ENCODE results near the gene IGDCC3. TPM values are rescaled to one million over a fixed set of nuclear protein-coding genes. Genes with fewer than 3 reads are reported as not detected.
"Not testable (repeated sequence)": the region's sequence is repeated elsewhere in the genome, so short reads cannot be mapped to it uniquely, and the experiment has no call there.

Gene IGDCC3
- total RNA-seq, 1 donor from 2014 or later: 6.9 TPM

GRCh38 chr15:65374334-65374733 is 3.5 kb downstream of the IGDCC3 start:
- FAIRE-seq: no peak

DNA sequence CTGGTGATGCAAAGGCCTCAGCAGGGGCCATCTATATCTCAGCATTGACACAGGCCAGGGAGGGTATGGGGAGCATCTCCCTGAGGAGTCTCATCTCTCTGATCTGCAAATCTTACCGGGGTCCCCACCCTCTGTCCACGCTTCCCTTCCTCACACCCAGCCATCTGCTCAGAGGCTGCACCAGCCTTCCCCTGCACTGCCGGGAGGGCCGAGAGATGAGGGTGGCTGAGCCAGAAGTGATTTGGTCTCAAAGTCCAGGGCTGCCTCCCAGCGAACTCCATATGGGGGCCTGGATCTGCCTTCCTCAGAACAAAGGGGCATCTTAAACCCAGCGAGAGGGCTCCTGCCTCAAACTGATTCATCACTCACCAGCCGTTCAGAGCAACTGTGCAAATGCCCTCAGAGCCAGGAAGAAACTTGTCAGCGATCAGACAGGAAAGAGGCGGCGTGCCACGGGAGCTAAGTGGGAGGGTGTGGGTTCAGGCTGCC is 4.6 kb downstream of the IGDCC3 start:
- FAIRE-seq (no peak), DNase-seq (ENCODE audit: low spot score in 2 of 2) (no peak)

More at GRCh38 chr15:65374334-65374733, 3.5 kb downstream of the IGDCC3 start:
- no peak for DNase-seq (ENCODE audit: low spot score in 2 of 2)

DNA sequence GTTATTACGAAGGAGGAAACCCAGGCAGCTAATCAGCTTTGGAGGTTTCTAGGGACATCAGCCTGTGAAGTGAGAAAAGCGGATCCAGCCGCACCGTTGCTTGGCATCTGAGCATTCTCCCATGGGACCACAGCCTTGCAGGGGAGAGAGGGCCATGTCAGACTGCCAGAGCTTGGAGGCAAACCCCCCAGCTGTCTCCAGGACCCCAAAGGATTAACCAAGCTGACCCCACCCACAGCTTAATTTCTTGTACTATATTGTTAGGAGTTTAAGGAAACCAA is 5.1 kb downstream of the IGDCC3 start:
- DNase-seq (ENCODE audit: low spot score in 2 of 2) (no peak), FAIRE-seq (no peak)

DNA sequence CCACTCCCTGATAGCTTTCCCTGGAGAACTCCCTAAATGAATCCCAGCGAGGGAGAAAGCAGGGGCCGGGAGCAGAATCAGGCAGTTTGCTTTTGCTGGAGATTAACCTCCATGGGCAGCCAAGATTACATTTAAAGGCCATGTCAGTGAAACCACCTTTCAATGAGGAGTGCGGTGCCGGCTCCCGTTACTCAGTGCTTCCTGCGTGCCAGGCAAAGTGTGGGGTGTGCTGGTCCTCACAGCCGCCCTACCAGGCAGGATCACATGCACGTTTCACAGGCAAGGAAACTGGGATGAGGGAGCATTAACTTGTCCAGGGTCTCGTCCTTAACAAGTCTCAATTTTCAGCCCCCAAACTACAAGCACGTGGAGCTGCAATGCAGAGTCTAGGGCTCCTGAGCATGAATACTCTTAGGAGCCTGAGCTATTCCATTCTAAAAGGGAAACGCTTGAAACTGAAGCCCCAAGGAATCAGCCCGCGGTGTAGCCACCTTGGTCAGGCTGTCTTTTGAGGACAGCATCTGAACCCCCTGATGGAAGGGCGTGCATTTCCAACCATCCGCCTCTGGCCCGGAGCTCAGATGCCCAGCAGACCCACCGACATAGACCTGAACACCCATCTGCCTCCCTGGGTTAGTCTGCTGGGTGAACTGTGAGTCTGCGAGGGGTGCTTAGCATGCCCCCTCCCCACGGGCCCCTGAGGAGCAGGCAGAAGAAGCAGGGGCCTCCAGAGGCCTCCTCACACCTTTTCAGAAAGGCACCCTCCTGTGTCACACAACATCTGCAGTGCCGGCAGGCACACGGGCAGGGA is 5.6 kb downstream of the IGDCC3 start:
- FAIRE-seq (no peak), DNase-seq (ENCODE audit: low spot score in 2 of 2) (no peak)

GRCh38 chr15:65370885-65371284 is 6.9 kb downstream of the IGDCC3 start:
- FAIRE-seq (no peak), DNase-seq (ENCODE audit: low spot score in 2 of 2) (no peak)

DNA sequence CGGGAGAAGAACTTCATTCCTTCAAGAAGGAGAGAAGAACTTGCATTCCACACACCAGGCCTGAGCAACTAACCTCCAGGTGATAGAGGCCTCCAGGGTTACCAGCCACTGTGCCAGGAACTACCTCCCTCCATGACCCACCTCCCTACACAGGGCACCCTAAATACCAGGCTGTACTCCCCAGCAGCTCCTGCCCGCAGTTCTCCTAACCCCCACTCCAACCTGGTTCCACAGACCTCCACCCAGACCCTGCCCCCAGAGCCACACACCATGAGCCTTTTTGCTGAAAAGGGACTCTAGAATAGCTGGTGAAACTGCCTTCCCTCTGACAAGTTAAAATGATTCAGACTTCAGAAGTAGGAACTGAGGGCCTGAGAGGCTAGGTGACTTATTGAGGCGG is 8.2 kb downstream of the IGDCC3 start:
- FAIRE-seq: no peak
- DNase-seq (ENCODE audit: low spot score in 2 of 2): no peak

DNA sequence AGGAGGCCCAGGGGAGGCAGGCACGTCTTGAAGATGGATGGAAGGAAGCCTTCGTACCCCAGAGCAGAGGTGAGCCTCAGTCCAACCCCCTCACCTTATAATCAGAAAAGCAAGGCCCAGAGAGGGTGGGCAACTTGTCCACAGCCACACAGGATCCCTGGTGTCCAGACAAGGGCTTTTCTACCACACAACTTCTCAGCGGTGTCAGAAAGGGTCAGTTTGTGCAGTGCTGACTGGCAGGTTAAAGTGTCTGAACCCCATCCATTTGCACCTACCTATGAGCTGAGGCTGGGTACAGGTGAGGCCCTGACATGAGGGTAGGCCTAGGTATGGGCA is 8.6 kb downstream of the IGDCC3 start:
- DNase-seq (ENCODE audit: low spot score in 2 of 2) (no peak), FAIRE-seq (no peak)

DNA sequence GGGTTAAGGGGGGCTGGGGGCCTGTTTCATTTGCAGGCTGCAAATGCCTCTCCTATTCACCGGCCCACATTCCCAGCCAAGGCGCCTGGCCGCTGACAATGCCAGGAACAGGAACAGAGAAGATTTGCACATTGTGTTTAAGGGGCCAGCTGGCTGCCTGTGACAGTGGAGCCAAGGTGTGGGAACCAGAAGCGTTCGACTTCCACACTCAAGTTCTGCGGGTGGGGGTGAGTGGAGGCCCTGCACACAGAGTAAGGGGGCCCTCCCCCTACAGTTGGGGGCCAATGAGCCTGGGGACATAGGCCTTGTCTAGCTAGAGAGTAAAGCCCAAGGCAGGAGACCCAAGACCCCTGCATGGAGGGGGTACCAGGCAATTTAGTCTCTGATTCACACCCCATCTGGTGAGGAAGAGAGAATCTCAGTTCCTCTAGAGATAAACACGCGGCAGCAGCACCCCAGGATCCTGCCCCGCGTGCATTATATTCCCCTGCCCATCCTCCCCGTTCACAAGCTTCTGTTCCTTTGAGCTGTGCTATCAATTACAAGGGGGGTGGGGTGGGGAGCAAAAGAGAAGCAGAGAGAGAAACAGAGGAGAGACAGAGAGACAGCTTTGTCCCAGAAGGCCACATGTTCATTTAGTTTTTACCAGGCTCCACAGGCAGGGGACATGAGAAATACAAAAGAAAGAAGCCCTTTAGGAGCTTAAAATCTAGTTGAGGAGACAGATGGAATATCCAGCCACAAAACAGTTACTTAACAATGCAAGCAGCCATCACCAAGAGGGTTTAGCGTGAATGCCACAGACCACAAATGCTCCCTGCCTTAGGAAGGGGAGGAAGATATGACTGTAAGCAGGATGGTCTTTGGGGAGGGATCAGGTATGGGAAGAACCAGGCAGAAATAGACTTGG is 9.2 kb downstream of the IGDCC3 start:
- FAIRE-seq (no peak), DNase-seq (ENCODE audit: low spot score in 2 of 2) (no peak)

DNA sequence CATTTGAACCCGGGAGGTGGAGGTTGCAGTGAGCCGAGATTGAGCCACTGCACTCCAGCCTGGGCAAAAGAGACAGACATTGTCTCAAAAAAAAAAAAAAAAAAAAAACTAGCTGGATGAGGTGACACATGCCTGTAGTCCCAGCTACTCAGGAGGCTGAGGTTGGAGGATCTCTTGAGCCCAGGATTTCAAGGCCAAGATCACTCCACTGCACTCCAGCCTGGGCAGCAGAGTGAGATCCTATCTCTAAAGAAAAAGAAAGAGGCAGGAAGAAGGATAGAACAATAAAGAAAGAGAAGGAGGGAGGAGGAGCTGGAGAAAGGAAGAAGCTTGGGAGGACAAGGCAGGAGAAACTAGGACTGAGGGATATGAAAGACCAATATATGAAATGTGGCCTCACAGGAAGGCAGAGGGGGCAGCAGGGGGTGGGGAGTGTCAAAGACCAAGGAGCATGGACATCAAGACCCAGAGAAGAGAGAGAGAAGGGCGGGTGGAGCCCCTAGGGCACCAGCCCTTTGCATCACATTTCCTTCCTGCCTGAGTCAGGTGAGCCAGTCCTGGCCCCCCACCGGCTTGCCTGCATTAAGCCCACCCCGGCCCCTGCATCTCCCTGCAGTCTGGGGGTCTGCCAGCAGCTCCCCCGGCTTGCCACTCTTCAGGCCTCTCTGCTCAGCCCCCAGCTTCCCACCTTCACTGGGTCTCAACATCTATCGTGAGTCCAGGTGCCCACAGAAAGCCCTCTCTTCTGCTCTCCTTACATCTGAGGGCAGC is 11.5 kb downstream of the IGDCC3 start:
- FAIRE-seq (no peak), DNase-seq (ENCODE audit: low spot score in 2 of 2) (no peak)

DNA sequence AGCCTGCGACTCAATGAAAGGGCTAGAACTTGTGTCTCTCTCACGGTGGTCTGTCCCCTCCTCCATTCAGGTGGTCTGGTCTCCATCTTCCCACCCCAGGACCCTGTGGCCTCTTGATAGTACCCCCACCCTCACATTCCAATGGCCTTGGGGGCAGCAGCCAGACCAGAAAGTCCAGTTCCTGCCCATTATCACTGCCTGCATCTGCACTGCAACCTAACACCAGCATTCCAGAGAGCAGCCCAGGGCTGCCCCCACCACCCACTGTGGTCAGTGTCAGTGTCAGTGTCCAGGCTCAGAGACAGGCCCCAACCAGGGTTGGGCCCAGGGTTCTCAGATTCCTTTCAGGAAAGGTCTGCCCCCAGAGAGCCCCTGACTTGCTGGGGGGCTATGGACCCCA is 12.6 kb downstream of the IGDCC3 start:
- DNase-seq (ENCODE audit: low spot score in 2 of 2) (no peak), FAIRE-seq (no peak)

GRCh38 chr15:65363766-65364165 is 14.0 kb downstream of the IGDCC3 start:
- DNase-seq (ENCODE audit: low spot score in 2 of 2): no peak
- no peak for FAIRE-seq

DNA sequence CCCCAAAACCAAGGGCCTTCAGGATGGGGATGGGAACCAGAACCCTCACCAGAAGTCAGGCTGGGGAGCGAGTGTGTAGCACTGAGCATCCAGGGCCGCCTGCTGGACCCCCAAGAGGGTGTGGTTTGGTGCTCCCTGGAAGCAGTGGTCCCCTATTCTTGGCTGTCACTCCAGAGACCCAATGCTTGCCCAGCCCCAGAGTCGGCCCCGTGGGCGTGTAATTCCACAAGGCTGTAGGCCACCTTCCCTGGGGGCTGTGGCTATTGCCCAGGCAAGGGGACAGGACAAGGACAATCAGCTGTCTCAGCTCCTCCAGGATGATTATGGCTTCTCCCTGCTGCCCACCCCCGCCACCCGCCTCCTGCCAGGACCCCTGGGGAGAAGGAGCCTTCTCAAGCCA is 14.5 kb downstream of the IGDCC3 start:
- FAIRE-seq (no peak), DNase-seq (ENCODE audit: low spot score in 2 of 2) (no peak)

DNA sequence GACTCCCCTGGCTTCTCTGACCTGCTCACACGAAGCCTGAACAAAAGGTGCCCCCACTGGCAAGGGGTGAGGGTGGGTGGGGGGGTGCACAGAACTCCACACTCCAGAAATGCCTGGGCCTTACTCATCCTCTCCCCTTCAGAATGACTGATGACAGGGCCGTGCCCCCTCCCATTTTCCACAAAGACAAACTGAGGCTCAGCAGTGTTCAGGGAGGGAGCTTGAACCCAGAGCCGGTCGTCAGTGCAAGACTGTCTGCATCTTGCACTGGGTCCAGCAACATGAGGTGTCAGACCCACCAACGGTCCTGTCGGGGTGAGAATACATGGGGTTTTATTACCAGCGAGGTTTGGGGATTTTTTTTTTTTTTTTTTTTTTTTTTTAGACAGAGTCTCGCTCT is 15.3 kb downstream of the IGDCC3 start:
- DNase-seq (ENCODE audit: low spot score in 2 of 2) (no peak), FAIRE-seq (no peak)

DNA sequence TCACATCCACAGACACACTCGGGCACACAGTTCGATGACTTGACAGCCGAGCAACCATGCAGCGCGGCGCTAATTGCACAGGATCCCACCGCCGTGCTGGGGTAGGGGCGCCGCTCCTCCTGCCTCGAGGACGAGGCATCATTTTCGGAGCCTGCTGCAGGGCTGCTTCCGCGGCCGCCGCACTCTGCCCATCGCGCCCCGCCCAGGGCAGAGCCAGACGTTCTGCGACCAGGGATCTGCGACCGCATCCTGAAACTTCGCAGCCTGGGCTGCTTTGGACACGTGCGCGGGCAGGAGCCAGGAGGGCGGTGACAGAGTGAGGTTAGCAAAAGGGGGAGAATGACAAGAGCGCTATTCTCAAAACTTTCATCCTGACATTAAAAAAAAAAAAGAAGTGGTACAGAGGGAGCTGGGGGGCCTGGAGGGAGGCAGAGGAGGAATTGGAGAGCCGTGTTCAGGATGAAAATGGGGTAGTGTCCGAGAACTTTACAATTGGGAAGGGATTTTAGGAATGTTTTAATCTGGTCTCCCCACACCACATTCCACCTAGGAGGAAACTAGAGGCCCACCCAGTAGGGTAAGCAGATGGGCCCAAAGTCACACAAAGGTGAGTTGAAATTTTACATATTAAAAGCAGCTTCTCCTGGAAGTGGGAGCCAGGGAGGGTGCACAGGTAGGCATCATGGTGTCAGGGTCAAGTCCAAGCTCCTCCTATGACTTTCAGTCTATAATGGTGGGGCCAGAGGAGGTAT is 15.9 kb downstream of the IGDCC3 start:
- no peak for DNase-seq (ENCODE audit: low spot score in 2 of 2)
- no peak for FAIRE-seq

GRCh38 chr15:65360506-65360905 is 17.3 kb downstream of the IGDCC3 start:
- FAIRE-seq: no peak
- DNase-seq (ENCODE audit: low spot score in 2 of 2): no peak

- DNase-seq (ENCODE audit: low spot score in 2 of 2) (no peak), FAIRE-seq (no peak)
Measured at GRCh38 chr15:65355988-65356353, 21.8 kb downstream of the IGDCC3 start.

DNA sequence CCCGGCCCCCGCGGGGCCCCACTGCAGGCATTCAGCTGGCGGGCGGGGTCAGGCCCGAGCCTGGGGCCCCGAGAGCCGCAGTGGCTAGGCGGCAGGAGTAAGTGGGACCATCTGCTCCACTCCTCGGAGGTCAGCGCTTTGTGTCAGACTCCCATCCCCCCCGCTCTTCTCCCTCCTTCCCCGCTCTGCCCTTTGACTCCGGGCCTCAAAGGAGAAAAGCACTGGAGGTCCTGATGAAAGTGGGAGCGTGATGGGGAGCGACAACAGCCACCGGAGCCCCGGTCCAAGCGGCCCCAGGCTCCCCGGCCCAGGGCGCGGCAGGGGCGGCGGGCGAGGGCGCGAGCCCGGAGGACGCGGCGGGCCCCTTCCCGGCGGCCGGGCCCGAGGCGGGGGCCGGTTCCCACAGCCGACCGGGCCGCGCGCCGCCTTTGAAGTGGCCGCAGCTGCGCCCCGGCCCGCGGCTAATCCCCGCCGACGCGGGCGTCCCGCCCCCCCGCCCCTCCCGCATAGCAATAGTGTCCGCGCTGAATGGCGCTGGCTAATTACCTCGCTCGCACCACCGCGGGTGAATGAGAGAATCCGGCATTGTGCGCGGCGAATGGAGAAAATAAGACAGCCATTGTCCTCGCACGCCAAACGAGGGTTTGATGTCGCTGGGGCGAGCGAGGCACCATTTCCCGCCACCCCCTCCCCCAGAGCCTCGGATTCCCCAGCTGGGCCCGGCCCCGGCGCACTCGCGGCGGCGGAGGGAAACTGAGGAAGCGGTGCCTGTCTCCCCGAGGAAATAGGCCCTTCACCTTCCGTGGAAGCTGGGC is 22.4 kb downstream of the IGDCC3 start:
- peak; percentile 79 to 87 for DNase-seq (ENCODE audit: low spot score in 2 of 2)
- FAIRE-seq: no peak

- no peak for DNase-seq (ENCODE audit: low spot score in 2 of 2)
- FAIRE-seq: no peak
Measured at GRCh38 chr15:65354835-65355172, 23.0 kb downstream of the IGDCC3 start.

DNA sequence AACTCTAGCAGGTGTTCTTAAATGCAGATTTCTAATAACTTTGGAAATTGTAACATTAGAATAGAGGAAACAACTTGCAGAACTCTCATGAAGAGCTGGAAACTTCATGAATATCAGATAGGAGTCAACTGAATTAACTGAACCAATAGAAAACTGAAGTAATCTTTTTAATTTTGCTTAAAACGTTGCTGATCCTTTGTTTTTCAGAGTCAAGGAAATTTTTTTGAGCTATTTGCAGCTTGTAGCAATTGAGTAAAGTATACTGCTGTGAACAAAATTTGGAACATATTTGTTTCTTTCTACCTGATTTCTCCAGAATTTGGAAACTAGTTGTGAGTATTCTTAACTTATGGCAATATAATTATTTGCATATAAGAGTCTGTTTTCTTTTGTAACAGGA is 25.8 kb downstream of the IGDCC3 start:
- not testable (repeated sequence) for FAIRE-seq; DNase-seq (ENCODE audit: low spot score in 2 of 2)

DNA sequence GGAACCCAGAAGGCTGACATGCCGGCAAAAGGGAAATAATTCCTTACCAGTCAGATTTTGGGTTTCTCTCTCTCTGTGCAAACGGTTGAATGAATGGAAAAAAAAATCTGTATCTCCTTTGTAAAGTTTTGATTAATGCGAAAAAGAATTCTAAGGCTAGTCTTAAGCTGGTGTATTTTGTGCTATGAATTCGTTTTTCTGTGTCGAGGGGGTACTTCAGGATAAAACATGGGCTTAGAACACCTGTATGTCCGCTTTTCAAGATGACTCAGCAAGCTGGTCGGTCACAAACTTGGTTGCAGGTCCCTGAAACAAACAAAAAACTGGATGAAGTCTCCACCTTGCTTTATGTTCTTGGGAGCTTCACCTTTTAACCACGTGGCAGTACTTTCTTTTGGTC is 28.5 kb downstream of the IGDCC3 start:
- DNase-seq (ENCODE audit: low spot score in 2 of 2) (no peak), FAIRE-seq (no peak)
